ENCODE results near the gene CFAP73.

CFAP73 gene

DNA sequence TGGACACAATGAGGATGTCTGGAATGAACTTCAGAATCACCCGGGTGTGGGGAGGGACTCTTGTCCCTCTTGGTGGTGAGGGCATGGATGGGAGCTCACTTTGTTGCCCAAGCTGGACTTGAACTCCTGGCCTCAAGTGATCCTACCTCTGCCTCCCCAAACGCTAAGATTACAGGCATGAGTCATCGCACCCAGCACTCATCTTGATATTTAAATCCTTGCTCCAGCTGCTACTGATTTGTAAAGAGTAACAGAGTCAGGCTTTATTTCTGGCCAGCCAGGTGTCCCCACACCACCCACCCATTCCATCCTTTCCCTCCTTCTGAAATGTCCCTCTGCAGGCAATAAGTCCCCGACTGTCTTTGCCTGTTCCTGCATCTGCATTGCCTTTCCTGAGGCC lies 30.8 kb downstream of the CFAP73 start:
- no peak overlapping the region for H3K4me3 ChIP-seq (ENCODE audit: control insufficient read depth, low read depth, low read length)
- DNase-seq (ENCODE audit: low read depth) = no peak
- TF ChIP-seq, protein P1, sequence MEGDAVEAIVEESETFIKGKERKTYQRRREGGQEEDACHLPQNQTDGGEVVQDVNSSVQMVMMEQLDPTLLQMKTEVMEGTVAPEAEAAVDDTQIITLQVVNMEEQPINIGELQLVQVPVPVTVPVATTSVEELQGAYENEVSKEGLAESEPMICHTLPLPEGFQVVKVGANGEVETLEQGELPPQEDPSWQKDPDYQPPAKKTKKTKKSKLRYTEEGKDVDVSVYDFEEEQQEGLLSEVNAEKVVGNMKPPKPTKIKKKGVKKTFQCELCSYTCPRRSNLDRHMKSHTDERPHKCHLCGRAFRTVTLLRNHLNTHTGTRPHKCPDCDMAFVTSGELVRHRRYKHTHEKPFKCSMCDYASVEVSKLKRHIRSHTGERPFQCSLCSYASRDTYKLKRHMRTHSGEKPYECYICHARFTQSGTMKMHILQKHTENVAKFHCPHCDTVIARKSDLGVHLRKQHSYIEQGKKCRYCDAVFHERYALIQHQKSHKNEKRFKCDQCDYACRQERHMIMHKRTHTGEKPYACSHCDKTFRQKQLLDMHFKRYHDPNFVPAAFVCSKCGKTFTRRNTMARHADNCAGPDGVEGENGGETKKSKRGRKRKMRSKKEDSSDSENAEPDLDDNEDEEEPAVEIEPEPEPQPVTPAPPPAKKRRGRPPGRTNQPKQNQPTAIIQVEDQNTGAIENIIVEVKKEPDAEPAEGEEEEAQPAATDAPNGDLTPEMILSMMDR (IDR thresholded peaks at IDR 0.05; ENCODE audit: control insufficient read depth, insufficient read depth, low read depth, low read length, missing control alignments) = no peak

DNA sequence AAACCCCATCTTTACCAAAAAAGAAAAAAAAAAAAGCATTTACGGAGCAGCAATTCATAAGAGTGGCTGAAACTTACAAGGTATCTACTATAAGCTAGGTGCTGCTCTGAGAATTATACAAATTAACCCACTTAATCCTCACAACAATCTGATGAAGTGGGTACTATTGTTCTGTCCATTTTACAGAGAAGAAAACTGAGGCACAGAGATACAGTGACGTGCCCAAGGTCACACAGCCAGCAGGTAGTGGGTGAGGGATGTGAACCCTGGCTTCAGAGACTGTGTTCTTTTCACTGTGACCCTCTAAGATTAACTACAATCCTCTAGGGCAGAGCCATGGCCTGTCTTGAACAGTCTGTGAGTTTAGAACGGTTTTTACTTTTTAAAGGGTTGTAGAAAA lies 32.5 kb downstream of the CFAP73 start:
- TF ChIP-seq, protein P1 (IDR thresholded peaks at IDR 0.05; ENCODE audit: control insufficient read depth, insufficient read depth, low read depth, low read length, missing control alignments) = no peak

DNA sequence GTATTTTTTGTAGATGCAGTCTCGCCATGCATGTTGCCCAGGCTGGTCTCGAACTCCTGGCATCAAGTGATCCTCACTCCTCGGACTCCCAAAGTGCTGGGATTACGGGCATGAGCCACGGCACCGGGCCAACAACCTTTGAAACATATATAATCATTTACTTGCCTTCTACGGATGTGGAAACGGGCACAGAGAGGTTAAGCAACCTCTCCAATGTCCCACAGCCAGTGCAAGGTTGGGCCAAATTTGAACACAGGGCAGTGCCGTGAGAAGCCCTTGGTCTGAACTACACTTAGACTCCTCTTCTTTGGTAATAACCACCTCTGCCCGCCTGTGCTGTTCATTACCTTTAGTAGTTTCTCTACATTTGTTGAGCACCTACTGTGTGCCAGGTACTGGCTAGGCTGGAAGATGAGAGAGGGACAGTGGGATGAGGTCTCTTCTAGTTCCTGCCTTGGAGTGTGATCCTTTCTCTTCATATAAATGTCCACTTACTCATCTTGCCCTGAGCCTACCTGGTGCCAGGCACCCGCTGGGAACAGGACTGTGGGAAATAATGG lies 33.6 kb downstream of the CFAP73 start:
- H3K4me3 ChIP-seq (ENCODE audit: control insufficient read depth, low read depth, low read length) = no peak overlapping the region
- TF ChIP-seq, protein P1 (IDR thresholded peaks at IDR 0.05; ENCODE audit: control insufficient read depth, insufficient read depth, low read depth, low read length, missing control alignments) = no peak
- no peak for DNase-seq (ENCODE audit: low read depth)

More for the DNA sequence above, 32.5 kb downstream of the CFAP73 start:
- DNase-seq (ENCODE audit: low read depth) = no peak
- no peak overlapping the region for H3K4me3 ChIP-seq (ENCODE audit: control insufficient read depth, low read depth, low read length)

DNA sequence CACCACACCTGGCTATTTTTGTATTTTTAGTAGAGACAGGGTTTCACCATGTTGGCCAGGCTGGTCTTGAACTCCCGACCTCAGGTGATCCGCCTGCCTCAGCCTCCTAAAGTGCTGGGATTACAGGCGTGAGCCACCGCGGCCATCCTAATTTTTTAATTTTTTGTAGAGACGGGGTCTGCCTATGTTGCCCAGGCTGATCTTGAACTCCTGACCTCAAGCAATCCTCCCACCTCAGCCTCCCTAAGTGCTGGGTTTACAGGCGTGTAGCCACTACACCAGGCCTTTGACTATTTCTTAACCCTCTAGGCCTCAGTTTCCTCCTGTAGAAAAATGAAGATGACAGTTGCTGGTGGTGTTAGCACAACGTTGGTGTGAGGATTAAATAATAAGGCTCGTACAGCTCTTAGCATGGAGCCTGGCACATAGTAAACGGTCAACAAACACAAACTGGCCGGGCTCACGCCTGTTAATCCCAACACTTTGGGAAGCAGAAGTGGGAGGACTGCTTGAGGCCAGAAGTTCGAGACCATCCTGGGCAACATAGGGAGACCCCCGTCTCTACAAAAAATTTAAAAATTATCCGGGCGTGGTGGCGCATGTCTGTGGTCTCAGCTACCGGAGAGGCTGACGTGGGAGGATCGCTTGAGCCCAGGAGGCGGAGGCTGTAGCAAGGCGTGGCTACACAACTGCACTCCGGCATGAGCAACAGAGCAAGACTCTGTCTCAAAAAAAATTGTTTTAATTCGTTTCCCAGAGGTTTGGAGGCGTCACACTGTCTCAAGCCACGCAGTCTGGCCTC lies 34.8 kb downstream of the CFAP73 start:
- peak overlapping the region; percentile 83 for H3K4me3 ChIP-seq (ENCODE audit: control insufficient read depth, low read depth, low read length)
- no peak for DNase-seq (ENCODE audit: low read depth)
- TF ChIP-seq, protein P1 (IDR thresholded peaks at IDR 0.05; ENCODE audit: control insufficient read depth, insufficient read depth, low read depth, low read length, missing control alignments) = no peak

DNA sequence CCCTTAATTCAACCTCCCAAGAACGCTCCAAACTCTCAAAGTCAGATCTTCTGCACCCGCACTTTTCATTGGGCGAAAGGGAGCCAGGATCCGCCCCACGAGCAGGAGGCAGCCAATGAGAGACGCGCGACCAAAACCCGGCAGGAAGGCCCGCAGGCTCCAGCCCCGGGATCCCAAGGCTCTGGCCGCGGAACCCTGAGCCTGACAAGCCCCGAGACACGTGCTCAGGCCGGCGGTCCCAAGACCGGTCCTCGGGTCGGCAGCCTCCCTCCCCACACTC lies 35.3 kb downstream of the CFAP73 start:
- peak; percentile 66 for DNase-seq (ENCODE audit: low read depth)
- TF ChIP-seq, protein P1 (IDR thresholded peaks at IDR 0.05; ENCODE audit: control insufficient read depth, insufficient read depth, low read depth, low read length, missing control alignments) = no peak
- H3K4me3 ChIP-seq (ENCODE audit: control insufficient read depth, low read depth, low read length) = peak overlapping the region; percentile 83

DNA sequence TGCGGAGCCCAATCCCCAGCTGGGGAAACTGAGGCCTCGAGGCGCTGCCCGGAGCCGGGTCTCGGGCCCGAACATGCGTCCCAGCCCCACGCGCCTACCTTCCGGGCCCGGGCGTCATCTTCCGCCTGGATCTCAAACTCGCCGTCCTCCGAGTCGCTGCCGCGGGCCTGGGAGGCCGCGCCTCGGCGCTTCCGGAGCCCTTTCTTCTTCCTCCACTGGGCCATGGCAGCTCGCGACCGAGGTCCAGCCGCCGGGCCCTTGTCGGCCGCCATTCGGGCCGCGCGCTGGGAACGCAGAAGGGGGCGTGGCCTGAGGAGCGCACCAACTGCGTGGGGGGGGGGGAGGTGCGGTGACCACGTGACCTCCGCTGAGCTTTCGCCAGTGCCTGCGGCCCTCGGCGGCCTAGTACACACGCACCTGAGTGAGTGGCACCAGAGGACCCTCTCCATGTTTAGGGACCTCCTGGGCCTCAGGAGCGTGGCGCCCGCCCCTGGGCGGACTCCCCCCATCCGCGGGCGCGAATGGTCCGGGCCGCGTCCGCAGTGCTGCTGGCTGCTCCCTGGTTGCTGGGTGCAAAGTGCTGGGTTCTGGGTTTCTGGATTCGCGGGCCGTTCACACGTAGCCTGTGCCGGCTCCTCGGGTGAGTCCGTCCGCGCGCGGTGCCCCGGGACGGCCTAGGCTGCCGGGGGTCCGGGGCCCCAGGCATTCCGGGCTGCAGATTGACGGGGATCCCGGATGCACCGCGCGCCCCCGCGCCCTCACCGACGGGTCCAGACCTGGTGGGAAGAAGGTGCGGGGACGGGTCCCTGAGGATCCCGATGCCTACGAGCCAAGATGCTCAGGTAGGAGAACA lies 35.9 kb downstream of the CFAP73 start, which contains the start of the genes DDX54 and RITA1:
Gene DDX54, minus strand, starts transcription at position 299 of the 853 bp plus-strand sequence. Its CDS starts 27 bp downstream, at position 272.
Gene RITA1, plus strand, starts transcription at position 542 of the 853 bp plus-strand sequence. CDS start 1,026 bp downstream, outside the sequence.
- DNase-seq (ENCODE audit: low read depth) = no peak
- TF ChIP-seq, protein P1 (IDR thresholded peaks at IDR 0.05; ENCODE audit: control insufficient read depth, insufficient read depth, low read depth, low read length, missing control alignments) = no peak
- peak within 1 kb of the TSS; percentile 83 for H3K4me3 ChIP-seq (ENCODE audit: control insufficient read depth, low read depth, low read length)

Data from AG09309 (cell line).